ENCODE measurements around the gene GSTM5. TPM values are rescaled to one million over a fixed set of nuclear protein-coding genes. Genes with fewer than 3 reads are reported as not detected.

GSTM5 gene
- total and polyA plus RNA-seq, 5 experiments from 2014 or later: 1.1 TPM; not detected in 4

Other genes with a start within 250 kb of the GSTM5 start
- not detected for gene SYPL2, start 245.7 kb upstream of the GSTM5 start, total RNA-seq
- gene SYPL2, start 245.7 kb upstream of the GSTM5 start, polyA plus RNA-seq: under 1 TPM in 1 of 3 donors, not detected in 2; 0.22 TPM
- gene ATXN7L2, start 228.3 kb upstream of the GSTM5 start, total RNA-seq: 10 to 100 TPM; 12.7 to 14.1 TPM
- gene ATXN7L2, start 228.3 kb upstream of the GSTM5 start, polyA plus RNA-seq: 10 to 100 TPM in 1 of 3 donors, 1 to 10 TPM in 2; 4.3 to 10.7 (median 8.6) TPM
- gene CYB561D1, start 218.2 kb upstream of the GSTM5 start, total RNA-seq: 10 to 100 TPM; 29.5 to 33.6 TPM
- 10 to 100 TPM; 12.4 to 20.2 (median 13.9) TPM for gene CYB561D1, start 218.2 kb upstream of the GSTM5 start, polyA plus RNA-seq
- gene AMIGO1, start 202.5 kb upstream of the GSTM5 start, total RNA-seq: 10 to 100 TPM; 32.8 to 33.3 TPM
- 10 to 100 TPM; 17.8 to 42.2 (median 25.4) TPM for gene AMIGO1, start 202.5 kb upstream of the GSTM5 start, polyA plus RNA-seq
- gene GPR61, start 172.4 kb upstream of the GSTM5 start, total RNA-seq: 1 to 10 TPM; 1.0 to 1.2 TPM
- 1 to 10 TPM in 1 of 3 donors, under 1 TPM in 1, not detected in 1; 0.71 to 1.1 TPM for gene GPR61, start 172.4 kb upstream of the GSTM5 start, polyA plus RNA-seq
- gene GNAI3, start 163.6 kb upstream of the GSTM5 start, total RNA-seq: 1 to 10 TPM; 6.8 to 7.3 TPM
- gene GNAI3, start 163.6 kb upstream of the GSTM5 start, polyA plus RNA-seq: 1 to 10 TPM; 7.1 to 7.7 (median 7.7) TPM
- gene GNAT2, start 92.6 kb upstream of the GSTM5 start, total RNA-seq: not detected
- not detected for gene GNAT2, start 92.6 kb upstream of the GSTM5 start, polyA plus RNA-seq
- gene AMPD2, start 92.4 kb upstream of the GSTM5 start, total RNA-seq: 10 to 100 TPM; 71.1 to 76.0 TPM
- gene AMPD2, start 92.4 kb upstream of the GSTM5 start, polyA plus RNA-seq: 10 to 100 TPM; 21.9 to 33.9 (median 24.4) TPM
- gene GSTM4, start 56.2 kb upstream of the GSTM5 start, total RNA-seq: 1 to 10 TPM; 2.5 to 3.8 TPM
- 10 to 100 TPM in 2 of 3 donors, 1 to 10 TPM in 1; 8.6 to 17.4 (median 17.3) TPM for gene GSTM4, start 56.2 kb upstream of the GSTM5 start, polyA plus RNA-seq
- 10 to 100 TPM; 70.7 to 75.9 TPM for gene GSTM2, start 44.2 kb upstream of the GSTM5 start, total RNA-seq
- 10 to 100 TPM; 20.8 to 51.7 (median 40.7) TPM for gene GSTM2, start 44.2 kb upstream of the GSTM5 start, polyA plus RNA-seq
- under 1 TPM in 1 of 2 experiments, not detected in 1; 0.38 TPM for gene GSTM1, start 24.4 kb upstream of the GSTM5 start, total RNA-seq
- 10 to 100 TPM in 2 of 3 donors, not detected in 1; 54.7 to 62.0 TPM for gene GSTM1, start 24.4 kb upstream of the GSTM5 start, polyA plus RNA-seq
- 10 to 100 TPM; 10.7 to 13.2 TPM for gene GSTM3, start 28.8 kb downstream of the GSTM5 start, total RNA-seq
- 10 to 100 TPM; 60.0 to 96.3 (median 62.1) TPM for gene GSTM3, start 28.8 kb downstream of the GSTM5 start, polyA plus RNA-seq
- not detected for gene EPS8L3, start 51.7 kb downstream of the GSTM5 start, total RNA-seq
- gene EPS8L3, start 51.7 kb downstream of the GSTM5 start, polyA plus RNA-seq: not detected
- under 1 TPM; 0.27 to 0.44 TPM for gene CSF1, start 198.6 kb downstream of the GSTM5 start, total RNA-seq
- gene CSF1, start 198.6 kb downstream of the GSTM5 start, polyA plus RNA-seq: 1 to 10 TPM in 2 of 3 donors, under 1 TPM in 1; 0.68 to 1.6 (median 1.1) TPM

Measured in naive thymus-derived CD8-positive, alpha-beta T cell (primary cell).